NOMO-1 treated with DMSO at 0.1 percent for 48 hours (cell line): ENCODE results near the gene CCDC30.

Experiments used
- DNase-seq: peaks from one replicate; lab custom pipeline; 2025; ENCODE audit not compliant: unreplicated experiment; lab: John Stamatoyannopoulos, UW

The CCDC30 gene

DNA sequence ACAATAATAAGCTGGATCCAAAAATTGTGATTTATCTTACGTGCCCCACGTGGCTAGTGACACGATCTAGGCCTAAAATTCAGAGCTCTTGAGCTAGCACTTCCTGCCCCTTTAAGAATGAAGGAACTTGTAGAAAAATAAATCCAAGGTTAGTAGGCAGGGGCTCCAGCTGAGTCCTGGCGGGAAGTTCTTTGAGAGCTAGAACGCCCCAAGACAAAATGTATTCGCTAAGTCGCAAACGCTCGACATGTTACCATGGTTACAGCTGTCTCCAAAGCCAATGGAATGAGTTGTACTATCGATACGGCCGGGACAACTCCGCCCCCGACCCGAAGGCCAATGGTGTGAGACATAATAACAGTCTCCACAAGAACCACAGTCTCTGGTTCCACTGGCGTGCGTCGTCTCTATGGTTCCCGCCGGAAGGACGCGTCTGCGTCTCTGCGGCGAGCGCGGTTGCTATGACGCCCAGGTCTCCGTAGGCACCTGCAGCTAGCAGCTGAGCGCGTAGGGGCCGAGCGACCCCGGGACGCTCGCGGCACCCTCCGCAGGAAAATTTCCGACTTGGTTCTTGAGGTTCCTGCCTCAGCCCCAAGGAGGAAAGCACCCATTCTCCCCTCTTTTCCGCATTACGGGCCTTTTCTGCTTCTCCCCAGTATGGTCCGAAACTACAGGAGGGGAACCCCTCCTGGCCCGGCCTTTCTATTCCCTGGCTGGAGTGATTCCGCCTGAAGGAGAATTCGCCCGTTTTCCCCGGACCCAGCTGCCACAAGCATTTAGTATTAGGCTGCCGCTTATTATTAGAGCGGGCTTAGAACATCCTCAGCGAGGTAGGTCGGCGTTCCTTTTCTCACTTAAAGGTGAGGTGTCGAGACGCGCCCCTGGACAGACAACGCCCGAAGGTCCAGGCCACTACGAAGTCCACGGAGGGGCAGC lies at the start of gene CCDC30:
TSS of gene CCDC30 (plus strand) at position 459 of the 936 bp plus-strand sequence. CDS start 17,266 bp downstream, outside the sequence.
- DNase-seq: peak; percentile 94

DNA sequence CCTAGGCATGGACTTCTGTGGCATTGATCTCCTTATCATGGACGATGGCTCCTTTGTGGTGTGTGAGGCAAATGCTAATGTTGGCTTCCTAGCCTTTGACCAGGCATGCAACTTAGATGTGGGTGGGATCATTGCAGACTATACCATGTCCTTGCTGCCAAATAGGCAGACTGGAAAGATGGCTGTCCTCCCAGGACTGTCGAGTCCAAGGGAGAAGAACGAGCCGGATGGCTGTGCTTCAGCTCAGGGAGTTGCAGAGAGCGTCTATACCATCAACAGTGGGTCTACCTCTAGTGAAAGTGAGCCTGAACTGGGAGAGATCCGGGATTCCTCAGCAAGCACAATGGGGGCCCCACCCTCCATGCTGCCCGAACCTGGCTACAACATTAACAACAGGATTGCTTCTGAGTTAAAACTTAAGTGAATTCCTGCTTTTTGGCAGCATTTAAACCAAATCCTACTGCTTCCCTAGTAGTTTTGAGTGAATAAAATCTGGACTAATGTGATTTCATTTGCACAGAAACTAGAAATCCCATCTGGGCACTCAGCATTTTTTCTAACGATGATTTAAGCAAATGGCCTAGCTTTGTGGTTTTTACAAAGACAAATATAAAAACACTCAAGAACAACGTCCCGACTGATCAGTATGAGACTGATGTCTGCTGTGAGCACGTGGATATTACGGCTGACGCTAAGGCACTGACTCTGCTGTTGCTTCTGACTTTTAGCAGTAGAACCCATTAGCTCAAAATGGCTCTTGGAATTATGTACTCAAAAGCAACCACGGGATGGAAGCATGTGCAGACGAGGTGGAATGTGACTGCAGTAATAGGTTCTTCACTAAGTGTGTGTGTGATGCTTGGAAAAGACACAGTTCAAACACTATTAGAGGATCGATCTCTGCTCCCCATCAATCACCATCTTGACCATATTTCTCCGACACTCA lies 48.3 kb upstream of the CCDC30 start:
- DNase-seq: no peak

DNA sequence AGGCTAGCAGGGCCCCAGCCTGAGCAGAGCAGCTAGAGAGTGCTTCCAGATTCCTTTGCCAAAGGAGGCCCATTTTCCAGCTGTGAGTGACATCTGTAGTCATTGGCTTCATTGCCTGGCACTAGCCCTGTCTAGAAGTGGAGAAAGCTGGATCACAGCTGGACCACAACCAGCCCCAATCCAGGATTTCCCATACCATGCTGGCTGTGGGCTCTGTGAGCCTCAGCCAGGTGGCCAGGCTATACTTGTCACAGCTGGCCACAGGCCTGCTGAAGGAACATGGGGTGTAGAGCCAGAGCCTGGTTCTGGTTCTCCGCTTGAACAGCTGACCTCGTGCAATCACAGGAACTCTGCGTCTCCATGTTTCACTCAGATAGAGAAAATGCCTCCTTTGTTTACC lies 45.9 kb upstream of the CCDC30 start:
- DNase-seq: no peak

DNA sequence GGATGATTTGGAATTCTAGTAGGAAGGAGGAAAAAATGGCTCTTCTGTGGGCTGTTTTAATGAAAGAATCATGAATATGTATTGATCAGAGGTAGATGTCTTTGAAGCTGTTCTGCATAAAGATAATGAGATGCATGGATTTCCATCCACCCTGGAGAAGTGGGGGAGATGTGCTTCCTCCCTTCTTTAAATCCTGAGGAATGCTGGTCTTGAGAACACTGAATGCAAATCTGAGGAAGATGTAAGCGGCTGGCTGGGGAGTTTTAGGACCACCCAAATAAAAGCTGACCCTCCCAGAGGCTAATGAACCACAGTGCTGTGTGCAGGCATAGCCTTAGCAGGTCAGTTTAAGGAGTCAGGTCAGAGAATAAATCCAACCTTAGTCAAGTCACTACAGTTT lies 44.6 kb upstream of the CCDC30 start:
- no peak for DNase-seq

DNA sequence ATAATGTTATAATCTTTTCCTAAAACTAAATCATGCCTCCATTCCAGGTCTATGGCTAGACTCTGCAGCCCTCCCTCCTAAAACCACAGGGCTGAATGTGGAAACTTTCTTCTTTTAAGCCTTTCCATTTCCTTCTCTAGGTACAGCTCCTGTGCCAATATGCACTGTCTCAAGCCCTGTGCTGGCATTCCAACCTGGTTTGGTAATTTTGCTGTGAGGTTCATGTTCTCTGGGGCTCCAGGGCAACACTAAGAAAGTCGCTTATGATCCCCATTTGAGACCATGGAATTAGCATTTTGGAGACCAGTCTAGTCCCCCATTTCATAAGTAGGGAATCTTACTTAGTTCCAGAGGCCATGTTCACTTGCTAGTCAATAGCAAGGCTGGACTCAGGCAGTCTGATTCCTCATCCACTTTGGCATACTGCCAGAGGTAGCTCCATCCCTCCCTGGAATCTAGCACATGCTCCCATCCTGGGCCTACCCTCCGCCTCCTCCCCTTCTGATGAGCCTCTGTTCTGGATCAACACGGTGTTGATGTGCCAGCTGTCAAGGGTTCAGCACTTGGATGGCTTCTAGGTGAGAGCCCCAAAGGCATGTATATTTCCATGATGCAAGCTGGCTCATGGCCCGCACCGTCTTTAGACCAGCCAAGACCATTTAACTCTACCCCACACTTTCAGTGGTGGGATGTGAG lies 43.8 kb upstream of the CCDC30 start:
- DNase-seq: no peak

DNA sequence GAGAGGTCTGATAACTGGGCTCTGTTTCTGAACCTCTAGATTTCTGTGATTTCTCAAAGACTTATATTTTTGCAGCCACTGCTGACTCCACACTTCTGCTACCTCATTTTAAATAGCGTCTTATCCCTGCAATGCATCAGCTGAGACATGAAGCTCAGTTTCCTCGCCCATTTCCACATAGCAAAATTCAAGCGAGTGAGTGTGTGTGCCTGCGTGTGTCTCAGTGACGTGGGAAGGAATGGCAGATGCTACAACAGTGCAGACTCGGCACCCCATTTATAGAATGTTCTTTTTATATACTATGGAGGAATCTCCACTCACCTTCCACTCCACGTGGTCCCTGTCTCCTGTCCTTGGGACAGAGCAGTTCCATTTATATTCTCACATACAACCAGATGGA lies 43.0 kb upstream of the CCDC30 start:
- DNase-seq: no peak

DNA sequence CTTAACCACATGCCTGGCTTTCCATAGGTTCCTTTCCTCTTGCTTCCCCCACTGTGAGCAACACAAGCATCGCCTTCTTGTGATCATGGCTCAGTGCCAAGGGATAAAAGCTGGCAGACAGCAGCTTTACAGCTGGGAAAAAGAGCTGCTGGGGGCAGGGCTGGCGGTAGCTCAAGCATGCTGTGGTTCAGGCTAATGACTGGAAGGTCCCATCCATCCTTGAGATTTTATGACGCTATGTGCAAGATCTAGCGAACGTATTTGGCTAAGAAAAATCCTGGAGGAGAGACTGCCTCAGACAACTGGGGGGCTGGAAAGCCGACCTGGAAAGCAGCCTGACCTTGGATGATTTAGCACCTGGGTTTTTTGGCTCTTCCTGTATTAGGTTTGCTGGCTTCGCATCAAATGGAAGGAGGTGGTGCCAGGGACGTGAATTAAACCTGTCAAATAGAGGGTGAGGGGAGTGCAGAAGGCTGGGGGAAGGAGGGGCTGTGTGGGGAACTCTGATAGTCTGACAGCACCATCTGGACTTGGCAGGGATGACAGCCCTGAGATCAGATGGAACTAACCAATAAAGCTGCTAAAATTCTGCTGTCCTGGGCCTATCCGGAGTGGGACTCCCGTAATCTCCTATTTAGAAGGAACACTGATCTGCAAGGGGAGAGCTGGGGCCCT lies 42.0 kb upstream of the CCDC30 start:
- no peak for DNase-seq

DNA sequence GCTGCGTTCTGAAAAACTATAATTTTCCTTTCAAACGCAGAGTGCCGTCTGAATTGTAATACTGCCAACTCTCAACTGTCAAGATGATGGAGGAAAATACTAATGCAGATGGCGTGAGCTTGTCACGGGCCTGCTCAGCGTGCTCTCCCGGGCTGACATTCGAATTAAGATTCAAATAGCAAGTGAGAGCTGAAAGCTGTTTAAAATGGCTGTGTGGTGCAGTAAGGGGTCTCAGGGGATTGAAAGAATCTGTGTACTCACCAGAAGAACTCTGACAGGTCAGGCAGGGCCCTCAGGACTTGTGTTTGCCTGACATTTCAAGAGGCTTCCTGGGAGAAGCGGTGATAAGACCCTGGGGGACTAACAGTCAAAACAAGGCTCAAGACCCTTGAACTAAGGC lies 40.3 kb upstream of the CCDC30 start:
- no peak for DNase-seq

DNA sequence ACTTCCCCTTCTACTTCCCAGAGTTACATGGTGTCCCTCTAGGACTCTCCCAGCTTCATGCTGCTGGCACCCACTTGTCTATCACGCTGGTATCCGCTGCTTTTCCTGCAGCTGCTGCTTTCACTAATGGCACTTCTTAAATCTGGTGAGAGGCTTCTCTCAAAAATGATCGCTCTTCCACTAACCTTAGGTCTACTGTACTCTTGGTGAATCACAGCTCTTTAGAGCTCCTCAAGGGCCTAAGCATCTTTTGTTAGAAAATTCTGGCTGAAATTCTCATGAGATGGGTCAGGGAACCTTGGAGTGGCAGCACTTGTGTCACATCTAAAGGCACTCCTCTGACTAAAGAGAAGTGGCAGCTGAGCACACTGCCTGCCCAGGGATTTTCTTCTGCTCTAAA lies 39.4 kb upstream of the CCDC30 start:
- DNase-seq: no peak

DNA sequence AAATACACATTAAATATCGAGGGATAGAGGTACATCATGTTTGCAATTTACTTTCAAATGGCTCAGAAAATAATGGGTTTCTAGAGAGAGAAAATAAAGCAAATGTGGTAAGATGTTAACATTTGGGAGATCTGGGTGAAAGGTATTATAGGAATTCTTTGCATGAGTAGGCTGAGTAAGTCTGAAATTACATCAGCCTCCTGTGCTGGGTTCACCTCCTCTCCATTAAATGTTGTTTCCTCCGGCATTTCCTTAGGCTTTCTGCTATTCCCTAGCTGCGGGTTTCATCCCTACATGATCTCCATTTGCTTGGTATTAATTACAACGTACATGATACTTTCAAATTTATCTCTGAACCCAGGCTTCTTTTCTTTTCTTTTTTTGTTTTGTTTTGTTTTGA lies 38.9 kb upstream of the CCDC30 start:
- no peak for DNase-seq

DNA sequence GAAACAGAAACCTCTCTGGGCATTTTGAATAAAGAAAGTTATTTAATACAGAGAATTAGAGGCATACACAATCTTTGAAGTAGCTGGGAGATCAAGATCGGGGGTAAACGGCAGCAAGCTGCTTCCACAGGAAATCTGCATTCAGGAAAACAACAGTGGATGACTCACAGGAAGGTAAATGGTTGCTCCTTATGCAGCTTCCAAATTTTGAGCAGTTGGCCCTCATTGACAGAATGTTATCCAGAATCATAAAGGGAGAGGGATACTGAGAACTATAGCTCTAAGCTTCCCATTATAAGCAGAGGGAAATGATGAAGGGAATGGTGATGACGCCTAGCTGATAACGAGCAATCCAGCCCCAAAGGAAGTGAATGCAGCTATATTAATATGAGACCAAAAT lies 35.8 kb upstream of the CCDC30 start:
- no peak for DNase-seq

DNA sequence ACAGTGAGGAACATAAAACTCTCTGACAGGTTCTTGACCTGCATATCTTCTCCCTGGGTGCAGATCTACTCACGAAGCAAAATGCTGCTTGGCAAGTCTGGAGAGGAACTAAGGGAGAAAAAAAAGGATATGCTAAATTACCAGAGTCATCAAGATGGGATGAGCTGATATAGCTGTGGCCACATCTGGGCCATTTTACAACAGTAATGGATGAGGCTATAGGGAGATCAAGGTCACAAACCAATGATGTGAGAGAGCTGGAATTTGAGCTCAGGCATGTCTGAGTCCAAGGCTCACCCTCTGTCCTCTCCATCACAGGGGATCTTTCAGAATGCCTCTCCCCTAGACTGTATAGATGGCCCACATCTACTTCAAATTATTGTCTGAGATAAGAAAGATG lies 33.5 kb upstream of the CCDC30 start:
- DNase-seq: no peak

DNA sequence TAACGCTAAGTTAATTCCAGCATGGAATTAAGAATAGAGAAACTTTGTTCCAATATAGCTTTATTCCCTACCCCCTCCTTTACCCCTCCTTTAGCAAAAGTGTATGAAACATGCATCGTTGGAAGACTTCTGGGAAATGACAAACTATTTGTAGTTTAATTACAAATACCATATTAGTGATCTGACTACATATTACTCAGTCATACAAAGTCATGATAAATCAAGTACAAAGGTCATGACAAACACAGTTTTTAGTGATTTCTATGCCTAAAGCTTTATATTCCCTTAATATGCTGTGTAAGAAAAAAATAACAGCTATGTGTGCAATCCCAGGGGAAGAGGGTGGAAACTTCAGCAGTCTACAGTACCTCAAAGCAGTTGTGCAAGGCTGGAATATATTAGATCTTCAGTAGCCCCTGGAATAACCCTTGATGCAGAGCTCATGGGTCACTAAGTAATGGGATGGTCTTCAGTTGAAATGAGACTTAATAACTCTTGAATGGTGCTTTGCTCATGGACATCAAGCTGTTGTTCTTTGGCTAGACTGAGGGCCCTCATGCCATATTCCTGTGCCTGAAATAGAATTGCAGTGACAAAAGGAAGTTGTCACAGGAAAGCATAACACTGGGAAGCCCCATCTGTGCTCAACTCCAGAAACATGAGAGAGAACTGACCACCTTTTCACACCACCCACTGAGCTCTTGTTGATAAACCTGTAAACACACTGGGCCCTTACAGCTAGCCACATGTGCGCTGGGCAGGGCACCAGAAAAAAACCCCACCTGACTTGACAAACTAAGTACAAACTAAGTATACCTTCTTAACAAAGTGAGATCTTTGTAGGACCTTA lies 32.6 kb upstream of the CCDC30 start:
- DNase-seq: no peak

DNA sequence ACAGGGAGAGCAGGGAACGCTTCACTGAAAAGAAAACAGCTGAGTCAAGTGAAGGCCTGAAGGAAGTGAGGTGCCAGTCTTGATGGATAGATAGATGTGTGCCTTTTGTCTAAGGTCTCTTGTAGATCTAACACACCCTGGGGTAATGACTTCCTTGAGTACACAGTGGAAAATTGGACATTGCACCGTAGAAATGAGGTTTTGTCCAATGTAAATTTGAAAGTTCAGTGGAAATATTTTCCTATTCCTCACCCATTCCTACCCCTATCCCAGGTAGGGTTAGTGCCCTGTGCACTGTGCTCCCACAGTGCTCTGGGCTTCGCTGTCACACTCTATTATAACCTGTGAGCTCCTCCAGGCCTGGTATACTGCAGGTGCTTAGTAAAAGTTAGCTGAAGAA lies 31.6 kb upstream of the CCDC30 start:
- DNase-seq: no peak

DNA sequence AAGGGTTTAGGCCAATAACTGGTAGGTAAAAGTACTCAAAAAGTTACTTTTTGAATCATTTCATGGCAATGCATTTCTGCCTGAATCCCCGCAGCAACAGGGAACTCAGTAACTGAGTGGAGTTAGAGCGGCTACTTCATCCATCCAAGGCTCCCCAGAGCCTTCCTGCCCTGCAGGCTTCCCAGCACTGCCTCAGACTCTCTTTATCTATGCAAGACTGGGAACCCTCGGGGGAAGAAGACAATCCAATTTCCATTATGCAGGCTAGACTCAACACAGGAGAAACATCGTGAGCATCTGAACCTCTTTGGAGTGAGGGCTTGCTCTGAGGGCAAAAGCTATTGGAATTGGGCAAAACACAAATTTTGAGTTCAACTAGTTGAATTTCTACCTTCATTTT lies 30.4 kb upstream of the CCDC30 start:
- DNase-seq: no peak

DNA sequence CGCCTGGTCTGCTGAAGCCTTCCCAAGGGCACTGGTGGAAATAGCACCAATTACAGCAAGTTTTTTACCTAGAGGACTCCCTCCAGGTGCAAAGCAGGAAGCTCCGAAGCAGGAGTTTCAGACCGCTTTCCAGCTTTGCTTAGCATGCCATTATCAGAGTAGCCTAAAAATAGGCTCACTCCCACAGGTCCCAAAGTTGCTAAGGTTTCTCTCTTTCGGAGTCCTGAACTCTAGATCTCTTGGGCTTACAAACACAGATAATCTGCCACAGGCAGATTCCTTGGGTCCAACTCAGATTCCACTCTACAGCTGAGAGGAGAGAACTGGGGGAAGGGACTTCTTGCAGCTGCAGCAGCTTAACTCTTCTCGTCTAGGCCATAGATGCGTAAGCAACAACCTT lies 29.7 kb upstream of the CCDC30 start:
- no peak for DNase-seq

DNA sequence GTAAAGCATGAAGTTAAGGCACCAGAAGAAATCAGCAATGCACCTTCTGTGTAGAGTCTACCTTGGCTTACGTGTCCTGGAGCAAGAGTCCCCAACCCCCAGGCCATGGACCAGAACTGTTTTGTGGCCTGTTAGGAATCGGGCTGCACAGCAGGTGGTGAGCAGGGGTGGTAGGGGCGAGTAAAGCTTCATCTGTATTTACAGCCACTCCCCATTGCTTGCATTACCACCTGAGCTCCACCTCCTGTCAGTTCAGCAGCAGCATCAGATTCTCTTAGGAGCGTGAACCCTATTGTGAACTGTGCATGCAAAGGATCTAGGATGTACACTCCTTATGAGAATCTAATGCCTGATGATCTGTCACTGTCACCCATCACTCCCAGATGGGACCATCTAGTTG lies 28.7 kb upstream of the CCDC30 start:
- DNase-seq: no peak

DNA sequence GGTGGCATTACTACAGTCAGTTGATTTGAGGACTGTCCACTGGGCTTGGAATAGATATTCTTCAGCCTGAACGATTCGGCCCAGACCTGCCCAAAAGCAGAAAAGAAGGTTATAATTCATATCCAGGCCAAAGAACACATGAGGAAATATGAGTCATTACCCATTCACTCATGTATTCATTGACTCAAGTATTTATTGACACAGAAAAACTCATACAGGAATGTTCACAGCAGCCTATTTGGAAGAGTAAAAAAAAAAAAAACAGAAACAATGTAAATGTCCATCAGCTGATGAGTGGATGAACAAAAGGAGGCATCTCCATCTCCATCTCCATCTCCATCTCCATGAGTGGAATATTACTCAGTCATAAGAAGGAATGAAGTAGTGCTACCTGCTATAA lies 23.1 kb upstream of the CCDC30 start:
- DNase-seq: no peak

DNA sequence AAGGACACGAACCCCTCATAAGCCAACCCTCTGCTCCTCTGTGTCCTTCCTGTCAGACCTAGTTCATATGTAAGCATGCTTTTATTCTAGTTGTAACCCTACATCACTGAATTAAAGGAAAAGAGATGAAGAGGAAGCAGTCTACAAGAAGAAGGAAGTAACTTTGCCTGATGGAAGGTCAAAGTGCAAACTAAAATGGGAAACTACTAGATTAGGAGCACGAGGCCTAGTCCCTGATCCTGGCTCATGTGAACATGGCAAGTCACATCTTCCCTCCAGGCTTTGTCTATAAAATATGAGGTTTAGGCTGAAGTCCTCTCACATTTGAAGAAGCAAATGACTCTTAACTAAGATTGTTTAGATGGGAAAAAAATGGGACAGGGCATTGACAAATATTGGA lies 20.4 kb upstream of the CCDC30 start:
- peak; percentile 58 for DNase-seq

DNA sequence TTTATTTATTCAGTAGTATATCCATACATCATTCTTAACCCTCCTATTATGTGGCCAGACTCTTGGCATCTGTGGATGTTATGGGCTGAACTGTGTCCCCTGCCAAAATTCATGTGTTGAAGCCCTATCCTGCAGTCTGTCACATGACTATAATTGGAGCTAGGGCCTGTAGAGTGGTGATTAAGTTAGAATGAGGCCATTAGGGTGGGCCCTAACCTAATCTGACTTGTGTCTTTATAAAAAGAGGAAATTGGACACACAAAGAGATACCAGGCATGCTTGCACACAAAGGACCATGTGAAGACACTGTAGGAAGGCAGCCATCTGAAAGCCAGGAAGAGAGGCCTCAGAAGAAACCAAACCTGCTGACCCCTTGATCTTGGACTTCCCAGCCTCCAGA lies 13.8 kb upstream of the CCDC30 start:
- peak; percentile 3 for DNase-seq
